Neural progenitor cell (in vitro differentiated cells): ENCODE measurements around the gene MRE11. TPM values are rescaled to one million over a fixed set of nuclear protein-coding genes. Genes with fewer than 3 reads are reported as not detected.

ENCODE experiments used
- DNase-seq: peaks from one replicate; pipeline ENCODE4 v3.0.0-alpha.2; 2016; ENCODE audit warnings: low spot score
- H2AFZ ChIP-seq: fragments of 200-600 bp; sonication (generic); replicated peaks from 2 replicates; pipeline ENCODE4 v1.6.1; 2016; ENCODE audit warnings: antibody characterized with exemption
- H3F3A ChIP-seq: fragments of 200-600 bp; sonication (generic); 2 replicates; pipeline ENCODE4 v1.6.1; 2016; ENCODE audit warnings: antibody characterized with exemption, low read depth
- H3K27ac ChIP-seq: fragments of 200-600 bp; sonication (generic); 2 replicates; pipeline ENCODE4 v1.5.1; 2016; ENCODE audit warnings: mild to moderate bottlenecking
- H3K27me3 ChIP-seq: fragments of 200-600 bp; sonication (generic); 2 replicates; pipeline ENCODE4 v1.6.1; 2016; ENCODE audit warnings: mild to moderate bottlenecking, moderate library complexity
- H3K36me3 ChIP-seq: fragments of 200-600 bp; sonication (generic); 2 replicates; pipeline ENCODE4 v1.5.1; 2016
- H3K4me1 ChIP-seq: fragments of 200-600 bp; sonication (generic); 2 replicates; pipeline ENCODE4 v1.6.1; 2016; ENCODE audit warnings: mixed run types
- H3K4me2 ChIP-seq: fragments of 200-600 bp; sonication (generic); 2 replicates; pipeline ENCODE4 v1.6.1; 2016
- H3K4me3 ChIP-seq: fragments of 200-600 bp; sonication (generic); 2 replicates; pipeline ENCODE4 v1.5.1; 2016
- H3K79me2 ChIP-seq: fragments of 200-600 bp; sonication (generic); 2 replicates; pipeline ENCODE4 v1.6.1; 2016; ENCODE audit warnings: low read depth
- H3K9ac ChIP-seq: fragments of 200-600 bp; sonication (generic); 2 replicates; pipeline ENCODE4 v1.6.1; 2016
- H3K9me3 ChIP-seq: fragments of 200-600 bp; sonication (generic); 2 replicates; pipeline ENCODE4 v1.5.1; 2016; ENCODE audit warnings: low read depth
- H4K20me1 ChIP-seq: fragments of 200-600 bp; sonication (generic); 2 replicates; pipeline ENCODE4 v1.6.1; 2016; ENCODE audit warnings: low read depth
- H3K27ac Mint-ChIP-seq: 3 replicates; pipeline ENCODE4 v1.8.0; 2021; ENCODE audit warnings: mixed read lengths
- H3K27me3 Mint-ChIP-seq: 2 replicates; pipeline ENCODE4 v1.8.0; 2022; ENCODE audit warnings: low read depth, mild to moderate bottlenecking, inconsistent platforms, moderate library complexity, mixed read lengths; ENCODE audit not compliant: insufficient read depth
- H3K36me3 Mint-ChIP-seq: 3 replicates; pipeline ENCODE4 v1.8.0; 2021; ENCODE audit warnings: mixed read lengths
- H3K4me1 Mint-ChIP-seq: 3 replicates; pipeline ENCODE4 v1.8.0; 2021; ENCODE audit warnings: mixed read lengths
- H3K4me3 Mint-ChIP-seq: 3 replicates; pipeline ENCODE4 v1.8.0; 2021; ENCODE audit warnings: mild to moderate bottlenecking, moderate library complexity, mixed read lengths
- H3K9me3 Mint-ChIP-seq: 3 replicates; pipeline ENCODE4 v1.8.0; 2020; ENCODE audit warnings: mixed read lengths
- CTCF ChIP-seq: fragments of 200-600 bp; sonication (generic); IDR thresholded peaks from 2 replicates; pipeline ENCODE4 v1.5.1; 2017; ENCODE audit warnings: antibody characterized with exemption, mild to moderate bottlenecking
- EZH2 ChIP-seq: fragments of 200-600 bp; sonication (generic); IDR thresholded peaks from 2 replicates; pipeline ENCODE4 v1.6.1; 2017; ENCODE audit warnings: antibody characterized with exemption, mild to moderate bottlenecking, moderate library complexity
- EZH2phosphoT487 ChIP-seq: fragments of 200-600 bp; sonication (generic); IDR thresholded peaks from 2 replicates; pipeline ENCODE4 v1.6.1; 2017; ENCODE audit warnings: antibody characterized with exemption
- total RNA-seq: library from RNA; depleted of rRNA; stranded (reverse); fragments of >200 nt; gene quantifications from 2 replicates; pipeline ENCODE4 v1.2.3, GENCODE V29; 2015; ENCODE audit warnings: low replicate concordance

Gene MRE11
- total RNA-seq, 1 donor from 2014 or later: 48.9 TPM

- Histone ChIP-seq H3K79me2 (no peaks in the 10 kb centered on the region), H3K36me3 (peaks cover 8% of the 10 kb centered on the region), H3K9ac (no peak overlapping the region), H3K4me3 (no peak overlapping the region), H4K20me1 (no peaks in the 10 kb centered on the region), H3F3A (peaks cover 11% of the 10 kb centered on the region), H3K4me1 (no peaks in the 10 kb centered on the region), H2AFZ (no peak overlapping the region), H3K4me2 (no peak overlapping the region), H3K27me3 (no peaks in the 10 kb centered on the region), H3K9me3 (no peaks in the 10 kb centered on the region), H3K27ac (no peak overlapping the region)
- no peaks in the 10 kb centered on the region for H3K27me3 Mint-ChIP-seq
- no peak overlapping the region for H3K27ac Mint-ChIP-seq
- H3K36me3 Mint-ChIP-seq: peaks cover 12% of the 10 kb centered on the region
- TF ChIP-seq CTCF (no peak), EZH2 (no peak), EZH2phosphoT487 (no peak)
- no peaks in the 10 kb centered on the region for H3K4me1 Mint-ChIP-seq
- H3K4me3 Mint-ChIP-seq: no peak overlapping the region
- no peaks in the 10 kb centered on the region for H3K9me3 Mint-ChIP-seq
- no peak for DNase-seq
Observed at GRCh38 chr11:94481342-94481741, 12.3 kb downstream of the MRE11 start.

- Histone ChIP-seq H3K9me3 (no peaks in the 10 kb centered on the region), H3K36me3 (peaks cover 5% of the 10 kb centered on the region), H3K27me3 (no peaks in the 10 kb centered on the region), H3K4me1 (no peaks in the 10 kb centered on the region), H3K79me2 (no peaks in the 10 kb centered on the region), H3K4me3 (no peak overlapping the region), H3K9ac (no peak overlapping the region), H3K27ac (no peak overlapping the region), H4K20me1 (no peaks in the 10 kb centered on the region), H3K4me2 (no peak overlapping the region), H2AFZ (no peak overlapping the region), H3F3A (peaks cover 11% of the 10 kb centered on the region)
- TF ChIP-seq CTCF (no peak), EZH2phosphoT487 (no peak), EZH2 (no peak)
- Mint-ChIP-seq H3K4me3 (no peak overlapping the region), H3K36me3 (peaks cover 6% of the 10 kb centered on the region), H3K9me3 (no peaks in the 10 kb centered on the region), H3K27me3 (no peaks in the 10 kb centered on the region), H3K27ac (no peak overlapping the region), H3K4me1 (no peaks in the 10 kb centered on the region)
- DNase-seq: peak; percentile 15
Observed at GRCh38 chr11:94477624-94478023, 16.0 kb downstream of the MRE11 start.

GRCh38 chr11:94472916-94473799, 20.5 kb downstream of the MRE11 start:
- no peak for TF ChIP-seq CTCF
- TF ChIP-seq EZH2phosphoT487: no peak

More at GRCh38 chr11:94472916-94473799, 20.5 kb downstream of the MRE11 start:
- H3K4me1 Mint-ChIP-seq: no peaks in the 10 kb centered on the region
- peaks cover 3% of the 10 kb centered on the region for H3K36me3 Mint-ChIP-seq
- Histone ChIP-seq H3K9ac (no peak overlapping the region), H3K27ac (no peak overlapping the region), H3K27me3 (no peaks in the 10 kb centered on the region), H3K9me3 (no peaks in the 10 kb centered on the region), H3K4me2 (no peak overlapping the region), H2AFZ (no peak overlapping the region), H3K4me3 (no peak overlapping the region), H3K4me1 (no peaks in the 10 kb centered on the region), H3K36me3 (peaks cover 5% of the 10 kb centered on the region), H3F3A (peaks cover 9% of the 10 kb centered on the region), H3K79me2 (no peaks in the 10 kb centered on the region), H4K20me1 (no peaks in the 10 kb centered on the region)
- H3K9me3 Mint-ChIP-seq: no peaks in the 10 kb centered on the region
- no peak for DNase-seq
- no peaks in the 10 kb centered on the region for H3K27me3 Mint-ChIP-seq
- H3K4me3 Mint-ChIP-seq: no peak overlapping the region
- H3K27ac Mint-ChIP-seq: no peak overlapping the region
